NCI-H1417 (cell line): ENCODE results near the gene PIR.

Experiments
- DNase-seq, 3 experiments: peaks; one replicate each; lab custom pipeline; 2025; lab: John Stamatoyannopoulos, UW

Gene PIR

GRCh38 chrX:15493118-15493962 is at the start of gene PIR:
Gene PIR (minus strand): TSS chrX:15493333. CDS start chrX:15491257, 2,076 bp downstream.
- peak; percentile 71 to 97 (median 94) for DNase-seq

- DNase-seq, result peak in 1 of 3 experiments; percentile 37
These were observed 37.2 kb upstream of the PIR start for GRCh38 chrX:15530318-15530717.

- no peak for DNase-seq
These were observed 36.0 kb upstream of the PIR start for GRCh38 chrX:15529165-15529564.

- DNase-seq, result peak; percentile 49 to 86 (median 56)
These were observed 32.7 kb upstream of the PIR start for GRCh38 chrX:15525664-15526416.

GRCh38 chrX:15524417-15524816 is 31.3 kb upstream of the PIR start:
- peak in 2 of 3 experiments; percentile 23 to 25 for DNase-seq

- DNase-seq, result no peak
These were observed 30.0 kb upstream of the PIR start for GRCh38 chrX:15523088-15523487.

GRCh38 chrX:15522464-15522863 is 29.3 kb upstream of the PIR start:
- DNase-seq, result peak in 1 of 3 experiments; percentile 2

- DNase-seq, result no peak
These were observed 22.8 kb upstream of the PIR start for GRCh38 chrX:15515931-15516330.

- DNase-seq, result no peak
These were observed 21.1 kb upstream of the PIR start for GRCh38 chrX:15514279-15514678.

- no peak for DNase-seq
These were observed 19.4 kb upstream of the PIR start for GRCh38 chrX:15512401-15512965.

GRCh38 chrX:15511563-15511962 is 18.4 kb upstream of the PIR start:
- no peak for DNase-seq

GRCh38 chrX:15509845-15510244 is 16.7 kb upstream of the PIR start:
- DNase-seq, result no peak

GRCh38 chrX:15507005-15507404 is 13.9 kb upstream of the PIR start:
- no peak for DNase-seq

GRCh38 chrX:15505101-15505500 is 12.0 kb upstream of the PIR start:
- DNase-seq, result no peak

- DNase-seq, result no peak
These were observed 11.5 kb upstream of the PIR start for GRCh38 chrX:15504661-15505060.

- DNase-seq, result no peak
These were observed 8.4 kb upstream of the PIR start for GRCh38 chrX:15501506-15501905.

- DNase-seq, result no peak
These were observed 7.4 kb upstream of the PIR start, which contains the start of gene BMX for GRCh38 chrX:15500497-15500966. Gene BMX (plus strand): TSS chrX:15500807. CDS start chrX:15508354, 7,547 bp downstream.

GRCh38 chrX:15499976-15500375 is 6.8 kb upstream of the PIR start:
- DNase-seq, result no peak

- DNase-seq, result no peak
These were observed 5.6 kb upstream of the PIR start for GRCh38 chrX:15498741-15499140.

- DNase-seq, result peak; percentile 54 to 84 (median 61)
These were observed 4.7 kb upstream of the PIR start for GRCh38 chrX:15497865-15498264.

- no peak for DNase-seq
These were observed 3.7 kb upstream of the PIR start for GRCh38 chrX:15496824-15497223.

- DNase-seq, result no peak
These were observed 2.7 kb upstream of the PIR start for GRCh38 chrX:15495801-15496200.
